Astrocyte (in vitro differentiated cells and primary cell): Measurements from ENCODE around the gene PLD1. TPM values are rescaled to one million over a fixed set of nuclear protein-coding genes. Genes with fewer than 3 reads are reported as not detected.

ENCODE experiments used
- DNase-seq: peaks from one replicate; pipeline ENCODE4 v3.0.0-alpha.2; 2010; ENCODE audit warnings: low read depth
- FAIRE-seq: peaks from 2 replicates; lab custom pipeline; 2011; peaks lifted over from hg19 to GRCh38; lab: Jason Lieb, UNC
- H2AFZ ChIP-seq: 2 replicates; pipeline ENCODE4 v1.6.0; 2012; ENCODE audit warnings: low read depth, low read length, inconsistent platforms
- H3K27ac ChIP-seq: 2 replicates; pipeline ENCODE4 v1.5.1; 2011; ENCODE audit warnings: low read depth, low read length, inconsistent platforms
- H3K27me3 ChIP-seq: 2 replicates; pipeline ENCODE4 v1.6.0; 2011; ENCODE audit warnings: low read length, inconsistent platforms; ENCODE audit not compliant: insufficient read depth
- H3K36me3 ChIP-seq: 2 replicates; pipeline ENCODE4 v1.5.1; 2011; ENCODE audit warnings: low read length, inconsistent platforms; ENCODE audit not compliant: insufficient read depth
- H3K4me1 ChIP-seq: 2 replicates; pipeline ENCODE4 v1.5.1; 2011; ENCODE audit warnings: low read length, inconsistent platforms; ENCODE audit not compliant: insufficient read depth
- H3K4me2 ChIP-seq: 2 replicates; pipeline ENCODE4 v1.6.0; 2012; ENCODE audit warnings: low read length, inconsistent platforms
- H3K4me3 ChIP-seq: 2 replicates; pipeline ENCODE4 v1.5.1; 2011; ENCODE audit warnings: low read depth, mild to moderate bottlenecking, low read length, inconsistent platforms; ENCODE audit not compliant: insufficient read depth
- H3K79me2 ChIP-seq: 2 replicates; pipeline ENCODE4 v1.6.0; 2012; ENCODE audit warnings: mild to moderate bottlenecking, low read length, inconsistent platforms; ENCODE audit not compliant: insufficient read depth
- H3K9ac ChIP-seq: 2 replicates; pipeline ENCODE4 v1.6.0; 2012; ENCODE audit warnings: mild to moderate bottlenecking, low read length, inconsistent platforms
- H3K9me3 ChIP-seq: 2 replicates; pipeline ENCODE4 v1.5.1; 2012; ENCODE audit warnings: low read depth, mild to moderate bottlenecking, low read length, inconsistent platforms; ENCODE audit not compliant: insufficient read depth
- H4K20me1 ChIP-seq: 2 replicates; pipeline ENCODE4 v1.6.0; 2012; ENCODE audit warnings: low read length, inconsistent platforms; ENCODE audit not compliant: insufficient read depth
- H3K27ac Mint-ChIP-seq: one replicate; pipeline ENCODE4 v1.8.0; 2021; ENCODE audit warnings: mild to moderate bottlenecking, mixed read lengths; ENCODE audit not compliant: unreplicated experiment
- H3K27me3 Mint-ChIP-seq: one replicate; pipeline ENCODE4 v1.8.0; 2021; ENCODE audit warnings: low read depth, mixed read lengths; ENCODE audit not compliant: unreplicated experiment
- H3K36me3 Mint-ChIP-seq: one replicate; pipeline ENCODE4 v1.8.0; 2021; ENCODE audit warnings: low read depth, mixed read lengths; ENCODE audit not compliant: unreplicated experiment
- H3K4me1 Mint-ChIP-seq: one replicate; pipeline ENCODE4 v1.8.0; 2021; ENCODE audit warnings: low read depth, mixed read lengths; ENCODE audit not compliant: unreplicated experiment
- H3K4me3 Mint-ChIP-seq: one replicate; pipeline ENCODE4 v1.8.0; 2021; ENCODE audit warnings: mild to moderate bottlenecking, moderate library complexity, mixed read lengths; ENCODE audit not compliant: unreplicated experiment
- H3K9me3 Mint-ChIP-seq: one replicate; pipeline ENCODE4 v1.8.0; 2021; ENCODE audit warnings: mild to moderate bottlenecking, mixed read lengths; ENCODE audit not compliant: unreplicated experiment
- EZH2 ChIP-seq: IDR thresholded peaks from 2 replicates; pipeline ENCODE4 v1.6.1; 2012; ENCODE audit warnings: mild to moderate bottlenecking, low read length, inconsistent platforms; ENCODE audit not compliant: insufficient read depth
- total RNA-seq: library from RNA; stranded (reverse); gene quantifications from 2 replicates; pipeline ENCODE4 v1.2.1, GENCODE V29; 2021
- TF ChIP-seq, protein P1 (sequence below): IDR thresholded peaks from 2 replicates; pipeline ENCODE4 v1.5.1; 2011; ENCODE audit warnings: low read depth, mild to moderate bottlenecking, inconsistent platforms, low read length, moderate library complexity; ENCODE audit not compliant: insufficient read depth

The PLD1 gene
- total RNA-seq, 1 donor from 2014 or later: 21.5 TPM

DNA sequence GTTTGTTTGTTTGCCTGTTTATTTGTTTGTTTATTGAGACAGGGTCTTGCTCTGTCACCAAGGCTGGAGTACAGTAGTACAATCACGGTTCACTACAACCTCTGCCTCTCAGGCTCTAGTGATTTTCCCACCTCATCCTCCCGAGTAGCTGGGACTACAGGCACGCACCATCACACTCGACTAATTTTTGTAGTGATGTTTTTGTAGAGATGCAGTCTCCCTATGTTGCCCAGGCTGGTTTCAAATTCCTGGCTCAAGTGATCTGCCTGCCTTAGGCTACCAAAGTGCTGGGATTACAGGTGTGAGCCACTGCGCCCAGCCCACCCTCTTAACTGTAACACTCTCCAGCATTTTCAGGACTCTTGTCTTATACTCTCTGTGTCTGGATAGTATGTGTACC lies 26.7 kb downstream of the PLD1 start:
- H3K4me2 ChIP-seq: no peak overlapping the region
- no peak overlapping the region for H3K9ac ChIP-seq
- H4K20me1 ChIP-seq: no peaks in the 10 kb centered on the region
- Mint-ChIP-seq H3K27ac (no peak overlapping the region), H3K36me3 (peaks cover under 1% of the 10 kb centered on the region), H3K4me3 (no peak overlapping the region), H3K4me1 (peaks cover 14% of the 10 kb centered on the region), H3K9me3 (no peaks in the 10 kb centered on the region), H3K27me3 (no peaks in the 10 kb centered on the region)
- no peaks in the 10 kb centered on the region for H3K36me3 ChIP-seq
- H2AFZ ChIP-seq: no peak overlapping the region
- H3K79me2 ChIP-seq: no peaks in the 10 kb centered on the region
- FAIRE-seq (no peak), DNase-seq (no peak)
- no peak overlapping the region for H3K4me3 ChIP-seq
- H3K9me3 ChIP-seq: no peaks in the 10 kb centered on the region
- no peaks in the 10 kb centered on the region for H3K27me3 ChIP-seq
- H3K27ac ChIP-seq: no peak overlapping the region
- H3K4me1 ChIP-seq: peaks cover 20% of the 10 kb centered on the region
- no peak for TF ChIP-seq EZH2

DNA sequence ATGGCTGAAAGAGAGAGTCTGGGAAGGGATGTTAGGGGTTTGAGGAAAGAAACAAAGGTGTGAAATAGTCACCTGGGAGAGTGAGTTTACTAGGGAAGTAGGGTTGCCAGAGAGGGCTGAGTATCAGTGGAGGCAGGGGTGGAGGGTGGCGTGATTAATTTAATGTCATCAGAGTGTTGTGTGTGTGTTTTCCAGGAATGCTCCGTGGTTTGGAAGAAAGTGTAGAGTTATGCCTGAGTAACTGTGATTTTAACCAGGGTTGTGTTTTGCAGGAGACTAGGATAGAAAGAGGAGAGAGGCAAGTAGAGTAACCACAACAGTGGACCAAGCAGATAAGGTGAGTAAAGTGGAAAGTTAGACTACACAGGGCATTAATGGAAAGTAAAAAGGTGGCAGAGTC lies 27.2 kb downstream of the PLD1 start:
- DNase-seq (peak; percentile 83), FAIRE-seq (no peak)
- Mint-ChIP-seq H3K9me3 (no peaks in the 10 kb centered on the region), H3K4me1 (peaks cover 12% of the 10 kb centered on the region), H3K27me3 (no peaks in the 10 kb centered on the region), H3K27ac (no peak overlapping the region), H3K4me3 (no peak overlapping the region), H3K36me3 (no peaks in the 10 kb centered on the region)
- peak overlapping the region; percentile 30 for H3K4me2 ChIP-seq
- H3K79me2 ChIP-seq: no peaks in the 10 kb centered on the region
- H3K4me1 ChIP-seq: peaks cover 20% of the 10 kb centered on the region
- no peak overlapping the region for H3K4me3 ChIP-seq
- H3K27ac ChIP-seq: no peak overlapping the region
- no peaks in the 10 kb centered on the region for H4K20me1 ChIP-seq
- H3K9me3 ChIP-seq: no peaks in the 10 kb centered on the region
- no peak for TF ChIP-seq EZH2
- TF ChIP-seq, protein P1, sequence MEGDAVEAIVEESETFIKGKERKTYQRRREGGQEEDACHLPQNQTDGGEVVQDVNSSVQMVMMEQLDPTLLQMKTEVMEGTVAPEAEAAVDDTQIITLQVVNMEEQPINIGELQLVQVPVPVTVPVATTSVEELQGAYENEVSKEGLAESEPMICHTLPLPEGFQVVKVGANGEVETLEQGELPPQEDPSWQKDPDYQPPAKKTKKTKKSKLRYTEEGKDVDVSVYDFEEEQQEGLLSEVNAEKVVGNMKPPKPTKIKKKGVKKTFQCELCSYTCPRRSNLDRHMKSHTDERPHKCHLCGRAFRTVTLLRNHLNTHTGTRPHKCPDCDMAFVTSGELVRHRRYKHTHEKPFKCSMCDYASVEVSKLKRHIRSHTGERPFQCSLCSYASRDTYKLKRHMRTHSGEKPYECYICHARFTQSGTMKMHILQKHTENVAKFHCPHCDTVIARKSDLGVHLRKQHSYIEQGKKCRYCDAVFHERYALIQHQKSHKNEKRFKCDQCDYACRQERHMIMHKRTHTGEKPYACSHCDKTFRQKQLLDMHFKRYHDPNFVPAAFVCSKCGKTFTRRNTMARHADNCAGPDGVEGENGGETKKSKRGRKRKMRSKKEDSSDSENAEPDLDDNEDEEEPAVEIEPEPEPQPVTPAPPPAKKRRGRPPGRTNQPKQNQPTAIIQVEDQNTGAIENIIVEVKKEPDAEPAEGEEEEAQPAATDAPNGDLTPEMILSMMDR: no peak
- H3K27me3 ChIP-seq: no peaks in the 10 kb centered on the region
- peak overlapping the region; percentile 19 for H3K9ac ChIP-seq
- H2AFZ ChIP-seq: no peak overlapping the region
- no peaks in the 10 kb centered on the region for H3K36me3 ChIP-seq

DNA sequence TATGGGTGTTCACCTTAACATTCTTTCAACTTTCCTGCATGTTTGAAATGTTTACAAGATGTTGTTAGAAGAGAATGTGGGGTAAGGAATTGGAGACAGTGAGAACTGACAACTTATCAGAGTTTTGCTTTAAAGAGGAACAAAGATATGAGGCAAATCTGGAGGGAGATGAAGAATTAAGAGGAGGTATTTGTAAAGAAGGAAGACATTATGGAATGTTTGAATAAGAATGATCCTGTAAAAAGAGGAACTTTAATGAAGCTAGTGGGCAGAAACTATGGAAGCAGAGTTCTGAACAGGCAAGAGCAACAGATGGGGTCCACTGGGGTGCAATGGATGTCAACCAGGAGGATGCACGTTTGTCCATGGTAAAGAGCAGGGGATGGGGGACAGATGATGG lies 27.7 kb downstream of the PLD1 start:
- Mint-ChIP-seq H3K4me3 (no peak overlapping the region), H3K9me3 (no peaks in the 10 kb centered on the region), H3K27me3 (no peaks in the 10 kb centered on the region), H3K4me1 (peaks cover 12% of the 10 kb centered on the region), H3K27ac (no peak overlapping the region), H3K36me3 (no peaks in the 10 kb centered on the region)
- Histone ChIP-seq H3K9me3 (no peaks in the 10 kb centered on the region), H3K36me3 (no peaks in the 10 kb centered on the region), H3K27ac (peak overlapping the region; percentile 81), H3K27me3 (no peaks in the 10 kb centered on the region), H3K4me1 (peaks cover 20% of the 10 kb centered on the region), H3K9ac (peak overlapping the region; percentile 19), H3K4me2 (peak overlapping the region; percentile 34), H3K79me2 (no peaks in the 10 kb centered on the region), H3K4me3 (no peak overlapping the region), H4K20me1 (no peaks in the 10 kb centered on the region), H2AFZ (no peak overlapping the region)
- DNase-seq (no peak), FAIRE-seq (no peak)
- TF ChIP-seq, protein P1: no peak
- TF ChIP-seq EZH2: no peak
